GM19468 (cell line): ENCODE results near the gene FAM156A.
"Not testable (repeated sequence)": the region's sequence is repeated elsewhere in the genome, so short reads cannot be mapped to it uniquely, and the experiment has no call there.

Experiments
- ATAC-seq: cut with Tn5 transposase; IDR thresholded peaks from one replicate; pipeline ENCODE4 v1.9.1; 2021; ENCODE audit warnings: mild to moderate bottlenecking, moderate library complexity, moderate number of reproducible peaks; ENCODE audit not compliant: unreplicated experiment; ENCODE audit errors: extremely low read depth

The FAM156A gene

DNA sequence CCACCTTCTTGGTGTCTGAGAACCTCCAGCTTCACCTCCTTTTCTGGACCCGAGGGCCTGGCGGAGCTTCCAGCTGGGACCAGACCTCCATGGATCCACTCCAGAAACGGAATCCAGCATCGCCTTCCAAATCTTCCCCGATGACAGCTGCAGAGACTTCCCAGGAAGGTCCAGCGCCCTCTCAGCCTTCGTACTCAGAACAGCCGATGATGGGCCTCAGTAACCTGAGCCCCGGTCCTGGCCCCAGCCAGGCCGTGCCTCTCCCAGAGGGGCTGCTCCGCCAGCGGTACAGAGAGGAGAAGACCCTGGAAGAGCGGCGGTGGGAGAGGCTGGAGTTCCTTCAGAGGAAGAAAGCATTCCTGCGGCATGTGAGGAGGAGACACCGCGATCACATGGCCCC, 51.2 kb downstream of the FAM156A start:
- not testable (repeated sequence) for ATAC-seq

DNA sequence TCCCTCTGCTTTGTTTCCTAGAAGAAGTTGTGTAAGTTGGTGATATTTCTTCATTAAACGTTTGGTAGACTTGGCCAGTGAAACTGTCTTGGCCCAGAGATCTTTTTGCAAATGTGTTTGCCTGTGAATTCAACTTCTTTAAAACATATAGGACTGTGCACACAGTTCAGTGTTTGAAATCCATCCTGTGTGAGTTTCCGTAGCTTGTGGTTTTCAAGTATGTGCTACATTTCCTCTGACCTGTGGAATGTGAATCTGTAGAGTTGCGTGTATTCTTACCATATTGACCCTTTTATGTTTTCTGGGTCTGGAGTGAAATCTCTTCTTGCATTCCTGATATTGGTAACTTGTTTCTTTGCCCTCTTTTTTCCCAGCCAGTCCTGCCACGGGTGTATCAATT, 52.2 kb downstream of the FAM156A start:
- ATAC-seq, result not testable (repeated sequence)

DNA sequence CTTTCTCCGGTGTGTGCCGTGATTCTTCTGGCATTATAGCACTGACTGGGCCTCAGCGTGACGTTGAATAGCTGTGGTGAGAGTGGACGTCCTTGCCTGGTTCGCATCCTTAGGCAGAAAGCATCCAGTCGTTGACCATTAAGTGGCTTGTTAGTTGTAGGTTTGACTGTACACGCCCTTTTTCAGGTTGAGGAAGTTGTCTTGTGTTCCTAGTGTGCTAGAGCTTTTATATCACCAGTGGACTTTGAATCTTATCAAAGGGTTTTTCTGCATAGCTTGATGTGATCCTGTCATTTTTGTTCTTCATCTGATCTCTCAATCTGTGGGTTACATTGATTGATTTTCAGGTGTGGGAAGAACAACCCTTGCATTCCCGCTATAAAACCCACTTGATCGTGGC, 52.8 kb downstream of the FAM156A start:
- not testable (repeated sequence) for ATAC-seq
